GM21723 (cell line): Measurements from ENCODE around the gene CCDC68.
"Not testable (repeated sequence)": the region's sequence is repeated elsewhere in the genome, so short reads cannot be mapped to it uniquely, and the experiment has no call there.

Source experiments
- ATAC-seq: cut with Tn5 transposase; IDR thresholded peaks from one replicate; pipeline ENCODE4 v1.9.1; 2021; ENCODE audit warnings: mild to moderate bottlenecking, moderate library complexity; ENCODE audit not compliant: unreplicated experiment

The CCDC68 gene

DNA sequence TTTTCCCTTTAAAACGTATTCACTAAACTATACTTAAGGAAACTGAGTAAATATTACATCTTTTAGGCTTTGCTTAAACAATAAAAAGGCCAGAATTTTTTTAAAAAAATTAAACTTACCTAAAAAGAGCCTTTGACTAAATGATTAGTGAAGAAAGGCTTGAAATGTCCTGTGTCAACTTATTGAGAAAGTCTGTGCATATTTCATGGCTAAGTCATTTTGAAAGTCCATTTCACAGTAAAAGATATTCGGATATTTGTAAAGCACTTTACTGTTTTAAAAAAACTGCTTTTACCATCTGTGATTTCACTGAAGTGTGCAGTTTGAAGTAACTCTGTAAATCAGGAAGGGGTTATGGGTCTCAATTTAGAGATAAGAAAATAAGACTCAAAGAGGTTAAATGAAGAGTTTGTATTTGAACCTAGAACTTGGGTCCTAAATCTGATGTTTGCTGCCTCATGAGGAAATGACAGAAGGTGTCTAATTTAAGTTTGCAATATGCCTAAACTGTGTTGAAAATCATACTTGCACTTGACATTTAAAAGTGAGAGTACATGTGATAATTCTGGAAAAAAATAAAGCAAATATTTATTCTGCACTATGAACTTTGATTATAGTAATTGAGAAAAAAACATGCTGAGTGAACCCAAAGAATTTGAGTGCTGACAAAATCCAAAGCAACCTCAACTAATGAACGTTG is 80.5 kb downstream of the CCDC68 start:
- no peak for ATAC-seq

DNA sequence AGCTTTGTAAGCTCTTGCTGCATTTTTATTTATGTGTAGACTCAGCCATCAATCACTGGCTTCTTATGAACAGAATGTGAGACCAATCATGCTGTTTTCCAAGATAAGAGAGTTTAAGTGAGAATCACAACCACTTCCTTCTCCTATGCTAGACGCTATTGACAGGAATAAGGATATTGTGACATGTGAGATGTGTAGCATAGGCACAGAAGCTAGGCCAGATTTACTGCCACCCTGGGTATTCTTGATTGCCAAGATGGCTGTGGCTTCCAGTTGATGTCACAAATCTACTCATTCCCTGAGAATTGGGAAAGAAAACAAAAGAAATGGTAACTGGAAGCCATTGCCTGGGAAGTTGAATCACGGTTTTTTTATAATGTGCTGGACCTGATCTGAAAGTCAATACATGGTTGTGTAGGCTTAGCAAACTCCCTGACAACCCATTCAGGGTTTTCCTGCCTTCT is 81.1 kb downstream of the CCDC68 start:
- no peak for ATAC-seq

DNA sequence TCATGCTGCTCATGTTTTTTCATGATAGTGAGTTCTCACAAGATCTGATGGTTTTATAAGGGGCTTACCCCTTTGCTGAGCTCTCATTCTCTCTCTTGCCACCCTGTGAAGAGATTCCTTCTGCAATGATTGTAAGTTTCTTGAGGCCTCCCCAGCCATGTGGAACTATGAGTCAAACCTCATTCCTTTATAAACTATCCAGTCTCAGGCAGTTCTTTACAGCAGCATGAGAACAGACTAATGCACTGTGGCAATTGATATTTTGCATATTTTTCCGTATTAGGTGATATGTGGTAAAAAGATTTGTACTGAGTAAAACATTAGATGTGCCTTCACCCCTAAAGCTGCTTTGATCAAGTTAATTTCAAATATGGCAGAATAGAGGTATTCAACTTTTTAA is 82.2 kb downstream of the CCDC68 start:
- ATAC-seq: no peak

DNA sequence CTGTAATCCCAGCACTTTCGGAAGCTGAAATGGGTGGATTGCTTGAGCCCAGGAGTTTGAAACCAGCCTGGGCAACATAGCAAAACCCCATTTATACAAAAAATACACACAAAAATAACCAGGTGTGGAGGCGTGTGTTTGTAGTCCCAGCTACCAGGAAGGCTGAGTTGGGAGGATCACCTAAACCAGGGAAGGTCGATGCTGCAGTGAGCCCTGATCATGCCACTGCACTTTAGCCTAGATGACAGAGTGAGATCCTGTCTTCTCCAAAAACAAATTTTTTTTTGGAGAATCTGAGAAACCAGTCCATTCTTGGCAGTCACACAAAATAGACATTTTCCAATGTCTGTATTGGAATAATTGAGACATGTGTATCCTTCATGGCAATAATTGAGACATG is 84.2 kb downstream of the CCDC68 start:
- no peak for ATAC-seq

DNA sequence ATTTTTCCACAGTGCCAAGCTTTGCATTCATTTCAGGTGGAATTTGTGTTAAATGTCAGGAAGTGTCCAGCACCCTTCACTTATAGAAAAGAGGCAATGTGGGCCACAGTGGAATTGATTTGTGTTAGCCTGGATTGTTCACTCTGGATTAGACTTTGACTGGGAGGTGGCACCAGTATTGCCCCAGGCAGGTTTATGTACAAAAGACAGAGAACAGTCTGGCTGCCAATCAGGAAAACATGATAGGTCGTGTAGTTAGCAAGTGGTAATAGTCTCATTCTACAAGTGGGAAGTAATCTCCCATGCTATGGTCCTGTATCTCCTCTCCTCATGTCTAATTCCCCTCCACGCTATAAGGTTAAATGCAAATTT is 85.4 kb downstream of the CCDC68 start:
- no peak for ATAC-seq

DNA sequence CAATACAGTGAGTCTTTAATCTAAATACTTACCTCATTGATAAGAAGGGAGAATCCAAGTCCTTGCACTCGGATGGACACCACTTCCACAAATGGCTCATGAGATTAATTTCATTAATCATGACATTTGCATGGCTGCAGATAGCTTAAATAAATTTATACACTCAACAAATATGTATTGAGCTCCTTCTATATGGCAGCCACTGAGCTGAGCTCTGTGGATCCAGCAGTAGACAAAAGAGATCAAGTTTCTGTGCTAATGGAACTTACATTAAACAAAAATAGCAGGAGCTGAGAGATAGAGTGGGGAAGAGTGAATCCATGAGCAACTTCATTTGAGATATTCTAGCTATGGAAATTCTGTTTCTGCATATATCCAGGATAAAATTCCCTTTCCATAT is 86.6 kb downstream of the CCDC68 start:
- no peak for ATAC-seq

DNA sequence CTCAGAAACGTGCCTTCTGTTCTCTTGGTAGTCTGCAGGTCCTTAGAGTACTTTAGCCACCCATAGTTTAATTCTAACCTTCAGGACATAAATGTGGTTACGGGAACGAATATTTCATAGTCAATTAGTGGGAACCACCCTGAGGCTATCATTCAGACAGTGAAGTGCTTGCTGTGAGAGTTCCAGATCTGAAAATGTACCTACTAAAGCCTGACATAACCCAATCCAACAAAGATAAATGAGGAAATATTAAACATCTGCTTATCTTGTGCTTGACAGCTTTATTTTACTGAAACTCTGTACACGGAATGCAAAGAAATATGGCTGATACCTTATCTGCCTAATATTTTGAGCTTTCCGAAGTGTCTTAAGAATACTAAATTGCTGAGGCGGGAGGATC is 88.0 kb downstream of the CCDC68 start:
- ATAC-seq: no peak

DNA sequence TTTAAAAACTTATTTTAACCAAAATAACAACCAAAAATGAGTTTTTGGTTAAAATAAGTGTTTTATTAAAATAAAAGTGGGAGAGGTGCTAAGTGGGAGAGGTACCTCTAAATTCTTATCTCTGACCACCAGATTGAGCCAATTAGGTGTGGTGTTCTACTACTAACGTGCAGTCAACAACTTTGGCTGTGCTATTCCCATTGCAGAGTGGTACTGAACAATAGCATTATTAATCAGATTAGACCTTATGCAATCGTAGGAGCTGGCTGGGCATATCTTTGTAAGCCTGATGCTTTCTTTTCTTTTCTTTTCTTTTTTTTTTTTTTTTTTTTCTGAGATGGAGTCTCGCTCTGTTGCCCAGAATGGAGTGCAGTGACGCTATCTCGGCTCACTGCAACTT is 92.1 kb downstream of the CCDC68 start:
- no peak for ATAC-seq

DNA sequence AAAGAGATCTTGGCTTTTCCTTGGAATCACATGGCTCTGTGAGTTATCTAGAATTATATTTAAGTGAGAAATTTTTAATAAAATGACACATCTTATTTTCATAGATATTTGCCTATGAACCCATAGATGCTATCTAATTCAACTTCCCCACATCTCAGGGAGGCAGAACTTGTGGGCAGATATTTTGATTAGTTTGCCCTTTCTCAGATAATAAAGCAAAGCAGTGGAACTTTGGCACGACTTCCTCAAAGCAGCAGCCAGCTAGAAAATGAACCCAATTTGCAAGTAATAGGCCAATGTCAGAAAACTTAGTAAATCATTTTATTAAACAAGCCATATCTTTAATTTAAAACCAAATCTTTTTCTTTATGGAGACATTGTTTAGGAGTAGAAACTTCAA is 98.3 kb downstream of the CCDC68 start:
- no peak for ATAC-seq

DNA sequence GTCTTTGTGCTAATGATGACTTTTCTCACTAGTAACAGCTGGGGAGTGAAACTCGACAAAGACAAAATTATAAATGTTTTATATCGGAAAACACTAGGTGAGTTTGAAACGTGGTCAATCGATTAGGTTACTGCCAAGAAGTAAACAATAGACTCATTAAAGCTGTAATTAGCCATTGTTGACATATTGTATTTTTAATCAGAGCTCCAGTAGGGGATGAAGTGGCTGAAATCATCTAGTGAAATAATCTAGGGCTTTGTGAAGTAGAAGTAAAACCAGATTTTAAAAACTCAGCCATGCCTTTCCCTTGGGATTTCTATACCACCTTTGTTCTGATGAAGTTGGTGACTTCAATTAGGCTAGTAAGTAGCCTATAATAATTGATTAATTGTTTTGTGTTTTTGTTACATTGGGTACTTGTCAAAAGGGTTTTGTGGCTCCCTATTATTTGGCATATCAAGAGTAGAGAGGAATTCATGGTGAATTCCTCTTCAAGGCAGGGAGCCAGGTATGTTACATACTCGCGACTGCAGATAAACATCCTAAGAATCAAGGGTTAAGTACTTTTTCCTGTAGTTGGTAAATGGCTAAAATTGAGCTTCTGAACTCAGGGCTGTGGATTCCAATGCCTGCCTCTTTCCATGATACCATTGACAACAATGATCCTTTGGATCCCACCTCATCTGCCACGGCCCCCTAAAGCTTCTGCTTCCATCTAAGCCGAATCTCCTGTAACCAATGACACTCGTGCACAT is 99.4 kb downstream of the CCDC68 start:
- no peak for ATAC-seq

DNA sequence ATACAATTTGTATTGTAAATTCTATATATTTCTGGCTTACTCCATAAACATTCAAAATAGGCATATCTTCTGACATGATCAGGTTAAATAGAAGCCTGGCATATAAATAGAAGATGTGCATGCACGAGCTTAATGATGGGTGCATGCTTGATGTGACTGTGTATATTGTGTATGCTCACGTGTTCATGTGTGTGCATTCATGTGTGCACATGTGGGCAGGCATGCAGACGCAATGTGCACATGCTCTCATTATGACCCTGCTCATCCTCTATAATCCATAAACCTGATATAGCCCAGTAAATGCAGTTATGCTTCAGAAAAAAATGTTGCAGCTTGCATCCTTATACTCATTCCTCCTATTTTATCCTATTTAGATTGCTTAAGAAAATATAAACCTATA is 101.8 kb downstream of the CCDC68 start:
- no peak for ATAC-seq

DNA sequence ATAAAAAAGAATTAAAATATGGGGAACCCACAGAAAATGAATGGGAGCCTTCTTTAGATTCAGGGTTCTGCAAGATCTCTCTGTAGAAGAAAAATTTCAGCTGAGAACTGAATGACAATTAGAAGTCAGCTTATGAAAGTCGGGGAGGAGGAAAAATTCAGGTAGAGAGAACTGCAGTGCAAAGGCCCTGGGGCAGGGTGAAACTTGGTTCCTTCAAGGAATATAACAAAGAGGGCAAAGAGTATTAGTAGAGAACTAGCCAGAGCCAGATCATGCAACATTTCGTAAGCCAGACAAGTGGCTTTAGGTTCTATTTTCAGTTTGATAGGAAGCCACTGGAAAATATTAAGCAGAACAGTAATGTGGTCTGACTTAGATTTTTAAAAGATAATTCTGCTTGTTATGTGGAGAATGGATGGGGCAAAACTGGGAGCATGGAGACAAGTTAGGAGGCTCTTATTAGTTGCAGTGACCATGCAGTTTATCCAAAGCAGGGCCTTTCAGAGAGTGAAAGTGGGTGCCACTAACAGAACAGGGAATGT is 103.1 kb downstream of the CCDC68 start:
- no peak for ATAC-seq

DNA sequence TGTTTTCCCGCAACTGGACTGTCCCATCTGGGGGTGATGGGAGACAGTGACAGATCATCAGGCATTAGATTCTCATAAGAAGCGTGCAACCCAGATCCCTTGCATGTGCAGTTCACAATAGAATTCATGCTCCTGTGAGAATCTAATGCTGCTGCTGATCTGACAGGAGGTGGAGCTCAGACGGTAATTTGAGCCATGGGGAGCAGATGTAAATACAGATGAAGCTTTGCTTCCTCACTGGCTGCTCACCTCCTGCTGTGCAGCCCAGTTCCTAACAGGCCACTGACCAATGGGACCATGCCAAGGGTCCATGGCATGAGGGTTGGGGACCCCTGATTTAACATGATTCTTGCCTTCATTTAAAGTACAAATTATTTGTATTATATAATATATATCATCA is 104.2 kb downstream of the CCDC68 start:
- not testable (repeated sequence) for ATAC-seq

DNA sequence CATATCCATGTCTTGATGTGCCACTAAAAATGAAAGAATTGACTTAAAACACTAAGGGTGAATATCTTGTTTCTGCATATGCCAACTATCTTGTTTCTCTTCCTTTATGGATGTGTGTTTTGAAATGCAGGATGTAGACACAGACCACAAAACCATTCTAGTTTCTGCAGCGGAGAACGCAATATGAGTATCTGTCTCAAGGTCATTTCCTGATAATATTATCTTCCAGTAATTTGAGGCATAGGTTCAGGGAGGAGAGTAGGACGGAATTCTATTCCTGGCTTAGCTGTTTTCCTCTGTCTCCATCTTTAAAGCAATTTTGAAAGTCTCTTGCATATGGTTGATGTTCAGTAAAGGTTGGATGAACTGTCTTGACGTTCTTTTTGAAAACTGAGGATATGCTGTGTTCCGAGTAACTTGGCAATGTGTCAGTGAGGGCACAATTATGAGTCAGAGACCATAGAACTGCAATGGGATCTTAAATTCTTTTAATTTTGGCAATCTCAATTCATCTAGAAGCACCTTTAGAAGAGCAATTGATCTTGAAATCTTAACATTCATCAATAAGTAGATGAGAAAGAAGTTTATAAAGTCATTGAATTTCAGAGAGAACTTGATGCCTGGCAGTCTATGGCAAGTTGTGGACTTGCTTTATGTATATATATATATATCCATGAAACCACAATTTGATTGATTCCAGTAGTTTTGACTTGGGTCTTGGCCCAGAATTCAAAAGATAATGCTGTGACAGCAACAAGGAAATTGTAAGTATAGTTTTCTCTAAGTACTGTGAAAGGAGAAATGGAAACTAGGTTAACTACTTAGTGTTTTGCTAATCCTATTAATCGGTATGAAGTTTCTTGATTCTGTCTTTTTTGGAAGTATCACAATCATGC is 106.2 kb downstream of the CCDC68 start:
- ATAC-seq: no peak
